Measurements from ENCODE around the gene GRHL1.
"Not testable (repeated sequence)": the region's sequence is repeated elsewhere in the genome, so short reads cannot be mapped to it uniquely, and the experiment has no call there.

The GRHL1 gene

GRCh38 chr2:10011606-10012325 lies 60.3 kb downstream of the GRHL1 start:
- DNase-seq, result not testable (repeated sequence)

DNA sequence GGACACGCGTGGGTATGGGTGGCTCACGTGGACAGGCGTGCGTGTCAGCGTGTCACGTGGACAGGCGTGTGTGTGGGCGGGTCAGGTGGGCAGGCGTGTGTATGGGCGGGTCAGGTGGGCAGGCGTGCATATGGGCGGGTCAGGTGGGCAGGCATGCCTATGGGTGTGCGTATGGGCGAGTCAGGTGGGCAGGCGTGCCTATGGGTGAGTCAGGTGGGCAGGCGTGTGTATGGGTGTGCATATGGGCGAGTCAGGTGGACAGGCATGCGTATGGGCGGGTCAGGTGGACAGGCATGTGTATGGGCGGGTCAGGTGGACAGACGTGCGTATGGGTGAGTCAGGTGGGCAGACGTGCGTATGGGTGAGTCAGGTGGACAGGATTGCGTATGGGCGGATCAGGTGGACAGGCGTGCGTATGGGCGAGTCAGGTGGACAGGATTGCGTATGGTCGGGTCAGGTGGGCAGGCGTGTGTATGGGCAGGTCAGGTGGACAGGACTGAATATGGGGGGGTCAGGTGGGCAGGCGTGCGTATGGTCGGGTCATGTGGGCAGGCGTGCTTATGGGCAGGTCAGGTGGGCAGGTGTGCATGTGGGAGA lies 61.0 kb downstream of the GRHL1 start:
- DNase-seq, result not testable (repeated sequence)

DNA sequence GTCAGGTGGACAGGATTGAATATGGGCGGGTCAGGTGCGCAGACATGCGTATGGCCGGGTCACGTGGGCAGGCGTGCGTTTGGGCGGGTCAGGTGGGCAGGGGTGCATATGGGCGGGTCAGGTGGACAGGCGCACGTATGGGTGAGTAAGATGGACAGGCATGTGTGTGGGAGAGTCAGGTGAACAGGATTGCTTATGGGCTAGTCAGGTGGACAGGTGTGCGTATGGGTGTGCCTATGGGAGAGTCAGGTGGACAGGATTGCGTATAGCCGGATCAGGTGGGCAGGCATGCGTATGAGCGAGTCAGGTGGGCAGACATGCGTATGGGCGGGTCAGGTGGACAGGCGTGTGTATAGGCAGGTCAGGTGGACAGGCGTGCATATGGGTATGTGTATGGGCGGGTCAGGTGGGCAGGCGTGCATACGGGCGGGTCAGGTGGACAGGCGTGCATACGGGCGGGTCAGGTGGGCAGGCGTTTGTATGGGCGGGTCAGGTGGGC lies 61.5 kb downstream of the GRHL1 start:
- no peak for DNase-seq

DNA sequence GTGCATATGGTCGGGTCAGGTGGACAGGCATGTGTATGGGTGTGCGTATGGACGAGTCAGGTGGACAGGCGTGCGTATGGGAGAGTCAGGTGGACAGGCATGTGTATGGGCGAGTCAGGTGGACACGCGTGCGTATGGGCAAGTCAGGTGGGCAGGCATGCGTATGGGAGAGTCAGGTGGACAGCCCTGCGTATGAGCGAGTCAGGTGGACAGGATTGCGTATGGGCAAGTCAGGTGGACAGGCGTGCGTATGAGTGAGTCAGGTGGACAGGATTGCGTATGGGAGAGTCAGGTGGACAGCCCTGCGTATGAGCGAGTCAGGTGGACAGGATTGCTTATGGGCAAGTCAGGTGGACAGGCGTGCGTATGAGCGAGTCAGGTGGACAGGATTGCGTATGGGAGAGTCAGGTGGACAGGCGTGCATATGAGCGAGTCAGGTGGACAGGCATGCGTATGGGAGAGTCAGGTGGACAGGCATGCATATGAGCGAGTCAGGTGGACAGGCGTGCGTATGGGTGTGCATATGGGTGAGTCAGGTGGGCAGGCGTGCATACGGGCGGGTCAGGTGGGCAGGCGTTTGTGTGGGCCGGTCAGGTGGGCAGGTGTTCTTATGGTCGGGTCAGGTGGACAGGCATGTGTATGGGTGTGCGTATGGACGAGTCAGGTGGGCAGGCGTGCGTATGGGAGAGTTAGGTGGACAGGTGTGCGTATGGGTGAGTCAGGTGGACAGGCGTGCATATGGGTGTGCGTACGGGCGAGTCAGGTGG lies 62.3 kb downstream of the GRHL1 start:
- DNase-seq, result not testable (repeated sequence)

DNA sequence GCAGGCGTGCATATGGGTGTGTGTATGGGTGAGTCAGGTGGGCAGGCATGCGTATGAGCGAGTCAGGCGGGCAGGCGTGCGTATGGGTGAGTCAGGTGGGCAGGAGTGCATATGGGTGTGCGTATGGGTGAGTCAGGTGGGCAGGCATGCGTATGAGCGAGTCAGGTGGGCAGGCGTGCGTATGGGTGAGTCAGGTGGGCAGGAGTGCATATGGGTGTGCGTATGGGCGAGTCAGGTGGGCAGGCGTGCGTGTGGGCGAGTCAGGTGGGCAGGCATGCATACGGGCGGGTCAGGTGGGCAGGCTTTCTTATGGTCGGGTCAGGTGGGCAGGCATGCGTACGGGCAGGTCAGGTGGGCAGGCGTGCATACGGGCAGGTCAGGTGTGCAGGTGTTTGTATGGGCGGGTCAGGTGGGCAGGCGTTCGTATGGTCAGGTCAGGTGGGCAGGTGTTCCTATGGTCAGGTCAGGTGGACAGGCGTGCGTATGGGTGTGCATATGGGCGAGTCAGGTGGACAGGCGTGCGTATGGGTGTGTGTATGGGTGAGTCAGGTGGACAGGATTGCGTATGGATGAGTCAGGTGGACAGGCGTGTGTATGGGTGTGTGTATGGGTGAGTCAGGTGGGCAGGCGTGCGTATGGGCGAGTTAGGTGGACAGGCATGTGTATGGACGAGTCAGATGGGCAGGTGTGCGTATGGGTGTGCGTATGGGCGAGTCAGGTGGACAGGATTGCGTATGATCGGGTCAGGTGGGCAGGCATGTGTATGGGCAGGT lies 63.1 kb downstream of the GRHL1 start:
- no peak for DNase-seq

- not testable (repeated sequence) for DNase-seq
These were observed 64.0 kb downstream of the GRHL1 start for GRCh38 chr2:10015376-10015989.

GRCh38 chr2:10016001-10016801 lies 64.7 kb downstream of the GRHL1 start:
- no peak for DNase-seq

GRCh38 chr2:10016802-10017258 lies 65.3 kb downstream of the GRHL1 start:
- no peak for DNase-seq

GRCh38 chr2:10017313-10017941 lies 65.9 kb downstream of the GRHL1 start:
- DNase-seq, result no peak

- DNase-seq, result no peak
These were observed 67.7 kb downstream of the GRHL1 start for GRCh38 chr2:10019174-10019573.

DNA sequence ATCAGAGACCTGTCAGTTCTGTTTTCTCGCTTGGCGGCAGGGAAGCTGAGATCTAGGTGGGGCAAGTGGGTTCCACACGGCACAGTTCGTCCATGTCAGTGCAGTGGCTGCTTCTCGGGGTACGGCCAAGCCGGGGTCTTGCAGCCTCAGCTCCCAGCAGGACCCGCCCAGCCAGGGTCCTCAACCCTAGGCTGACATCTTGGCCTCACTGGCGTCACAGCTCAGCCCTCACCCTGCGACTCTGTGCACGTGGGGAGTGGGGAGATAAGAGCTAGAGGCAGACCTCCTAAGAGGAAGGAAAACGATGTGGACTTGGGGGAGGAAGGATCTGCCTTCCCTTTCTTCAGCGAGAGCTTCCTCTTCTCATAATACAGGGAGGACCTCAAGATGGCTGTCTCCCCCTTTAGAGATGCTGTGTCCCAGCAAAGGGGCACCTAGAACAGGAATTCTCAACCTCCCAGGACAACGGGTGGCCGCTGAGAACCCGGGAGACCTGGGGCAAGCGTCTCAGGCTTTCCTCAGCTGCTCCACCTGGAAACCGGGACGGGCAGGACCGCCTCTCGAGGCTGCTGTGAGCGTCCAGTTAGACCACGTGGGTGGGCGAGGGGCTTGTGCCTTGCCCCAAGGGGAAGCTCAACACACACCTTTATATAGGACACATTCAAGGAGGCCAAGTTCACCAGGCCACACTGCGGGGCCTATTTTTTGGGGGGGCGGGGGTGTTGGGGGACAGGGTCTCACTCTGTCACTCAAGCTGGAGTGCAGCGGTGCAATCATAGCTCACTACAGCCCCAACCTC lies 68.3 kb downstream of the GRHL1 start:
- DNase-seq, result no peak

GRCh38 chr2:10022041-10022421 lies 70.5 kb downstream of the GRHL1 start:
- no peak for DNase-seq

- no peak for DNase-seq
These were observed 71.0 kb downstream of the GRHL1 start for GRCh38 chr2:10022445-10022844.

- DNase-seq, result no peak
These were observed 71.6 kb downstream of the GRHL1 start for GRCh38 chr2:10022966-10023662.

DNA sequence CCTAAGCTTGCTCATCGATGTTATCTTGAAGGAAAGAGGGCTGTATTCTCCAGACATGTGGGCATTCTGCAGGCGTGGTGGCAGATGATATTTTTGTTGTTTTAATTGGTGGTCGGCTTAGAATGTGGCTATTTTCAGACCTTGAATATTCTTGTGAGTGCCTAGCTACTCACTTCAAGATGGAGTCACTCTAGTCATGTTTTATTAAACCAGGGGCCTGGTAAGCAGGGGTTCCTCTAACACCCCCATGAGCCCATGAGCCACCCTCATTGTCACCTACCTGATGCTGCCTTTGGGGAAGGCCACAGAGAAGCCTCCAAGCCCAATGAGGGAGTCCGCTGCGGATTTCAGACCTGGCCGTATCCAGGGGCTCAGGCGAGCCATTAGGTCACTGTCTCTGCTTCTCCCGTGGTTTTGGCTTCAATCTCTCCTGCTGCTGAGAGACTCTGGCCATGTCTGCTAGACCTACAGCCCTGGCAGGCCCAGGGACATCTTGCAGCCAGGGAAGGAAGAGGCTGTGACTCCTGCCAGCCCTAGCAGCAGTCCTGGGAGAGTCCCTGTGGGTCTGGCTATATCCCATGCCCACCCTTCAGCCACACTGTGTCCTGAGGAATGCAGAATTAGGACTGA lies 75.6 kb downstream of the GRHL1 start:
- DNase-seq, result no peak

DNA sequence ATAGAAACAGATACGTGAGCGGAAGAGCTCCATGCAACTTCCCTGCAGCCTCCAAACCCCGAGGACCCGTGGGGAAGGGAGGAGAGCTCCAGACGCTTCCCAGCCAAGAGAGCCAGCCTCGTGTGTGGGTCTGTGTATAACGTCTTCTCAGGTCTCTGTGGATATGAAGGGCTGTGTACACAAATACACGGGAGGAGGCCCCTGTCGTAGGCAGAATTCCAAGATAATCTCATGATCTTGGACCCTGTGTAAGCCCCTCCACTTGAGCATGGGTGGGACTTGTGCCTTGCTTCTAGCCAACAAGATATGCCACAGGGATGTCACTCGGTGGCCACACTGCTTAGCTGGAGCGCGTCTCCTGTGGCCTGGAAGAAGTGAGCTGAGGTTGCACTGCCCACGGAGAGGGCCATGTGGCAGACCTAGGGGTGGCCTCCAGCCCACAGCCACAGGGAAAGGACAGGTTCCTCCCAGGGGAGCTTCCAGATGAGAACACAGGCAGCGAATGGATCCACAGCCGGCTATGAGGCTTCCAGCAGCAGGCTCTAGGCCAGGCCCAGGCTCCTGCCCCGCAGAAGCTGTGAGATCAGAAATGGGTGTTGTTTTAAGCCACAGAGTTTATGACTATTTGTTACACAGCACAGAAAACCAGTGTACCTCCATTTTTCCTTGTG lies 76.3 kb downstream of the GRHL1 start:
- no peak for DNase-seq

GRCh38 chr2:10028407-10028987 lies 77.0 kb downstream of the GRHL1 start:
- no peak for DNase-seq

Data from SW 1271 (cell line).